Neural progenitor cell (in vitro differentiated cells): Measurements from ENCODE around the gene DTD1.

Source experiments
- EZH2 ChIP-seq: fragments of 200-600 bp; sonication (generic); IDR thresholded peaks from 2 replicates; pipeline ENCODE4 v1.6.1; 2017; ENCODE audit warnings: antibody characterized with exemption, mild to moderate bottlenecking, moderate library complexity
- TF ChIP-seq, protein P1 (sequence below): fragments of 200-600 bp; sonication (generic); IDR thresholded peaks from 2 replicates; pipeline ENCODE4 v1.5.1; 2017; ENCODE audit warnings: antibody characterized with exemption, mild to moderate bottlenecking

DNA sequence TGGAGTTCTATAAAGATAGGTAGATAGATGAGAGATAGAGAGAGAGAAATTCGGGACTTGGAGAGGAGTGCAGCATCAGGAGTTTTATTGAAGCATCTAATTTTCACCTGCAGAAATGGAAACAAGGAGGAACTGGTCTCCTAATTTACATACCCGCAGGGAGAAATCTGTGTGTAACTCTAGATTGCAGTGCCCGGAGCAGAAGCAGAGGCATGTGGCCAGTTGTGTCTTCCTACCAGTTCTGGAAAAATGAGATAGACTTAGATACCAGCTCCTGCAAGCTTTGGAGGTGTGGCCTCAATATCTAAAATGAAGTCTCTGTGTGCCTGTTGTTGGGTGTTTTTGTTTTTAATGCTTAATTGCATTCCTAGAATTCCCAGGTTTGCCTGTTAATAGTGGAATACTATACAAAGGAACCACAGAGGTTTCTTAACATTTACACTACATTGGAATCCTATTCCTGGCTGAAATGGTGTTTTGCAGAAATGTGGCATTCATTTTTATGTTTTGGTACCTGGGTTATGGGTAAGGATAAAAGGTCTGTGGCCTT is 57.4 kb downstream of the DTD1 start:
- TF ChIP-seq, protein P1, sequence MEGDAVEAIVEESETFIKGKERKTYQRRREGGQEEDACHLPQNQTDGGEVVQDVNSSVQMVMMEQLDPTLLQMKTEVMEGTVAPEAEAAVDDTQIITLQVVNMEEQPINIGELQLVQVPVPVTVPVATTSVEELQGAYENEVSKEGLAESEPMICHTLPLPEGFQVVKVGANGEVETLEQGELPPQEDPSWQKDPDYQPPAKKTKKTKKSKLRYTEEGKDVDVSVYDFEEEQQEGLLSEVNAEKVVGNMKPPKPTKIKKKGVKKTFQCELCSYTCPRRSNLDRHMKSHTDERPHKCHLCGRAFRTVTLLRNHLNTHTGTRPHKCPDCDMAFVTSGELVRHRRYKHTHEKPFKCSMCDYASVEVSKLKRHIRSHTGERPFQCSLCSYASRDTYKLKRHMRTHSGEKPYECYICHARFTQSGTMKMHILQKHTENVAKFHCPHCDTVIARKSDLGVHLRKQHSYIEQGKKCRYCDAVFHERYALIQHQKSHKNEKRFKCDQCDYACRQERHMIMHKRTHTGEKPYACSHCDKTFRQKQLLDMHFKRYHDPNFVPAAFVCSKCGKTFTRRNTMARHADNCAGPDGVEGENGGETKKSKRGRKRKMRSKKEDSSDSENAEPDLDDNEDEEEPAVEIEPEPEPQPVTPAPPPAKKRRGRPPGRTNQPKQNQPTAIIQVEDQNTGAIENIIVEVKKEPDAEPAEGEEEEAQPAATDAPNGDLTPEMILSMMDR: no peak
- no peak for TF ChIP-seq EZH2
